ENCODE measurements around the gene NDEL1.

The NDEL1 gene

GRCh38 chr17:8503807-8504206 lies 68.1 kb downstream of the NDEL1 start:
- no peak for TF ChIP-seq CTCF (IDR thresholded peaks at IDR 0.05)

GRCh38 chr17:8504460-8505207 lies 69.0 kb downstream of the NDEL1 start:
- no peak for TF ChIP-seq CTCF (IDR thresholded peaks at IDR 0.05)

- TF ChIP-seq CTCF (IDR thresholded peaks at IDR 0.05): no peak
Measured at GRCh38 chr17:8506145-8506544, 70.5 kb downstream of the NDEL1 start.

- TF ChIP-seq CTCF (IDR thresholded peaks at IDR 0.05): no peak
Measured at GRCh38 chr17:8514801-8515200, 79.1 kb downstream of the NDEL1 start.
